ENCODE results near the gene APOL5.

Gene APOL5

GRCh38 chr22:35731321-35731720, 13.6 kb downstream of the APOL5 start:
- TF ChIP-seq GABPA (IDR thresholded peaks at IDR 0.05; ENCODE audit: low read depth) (no peak), REST (IDR thresholded peaks at IDR 0.05; ENCODE audit: insufficient replicate concordance, low read depth) (no peak), CTCF (IDR thresholded peaks at IDR 0.05; ENCODE audit: insufficient read depth, low read length) (no peak), POLR2AphosphoS5 (IDR thresholded peaks at IDR 0.05; ENCODE audit: low read depth) (no peak), SPI1 (IDR thresholded peaks at IDR 0.05; ENCODE audit: borderline replicate concordance, low read depth) (no peak)
- no peak for DNase-seq (ENCODE audit: low read depth in 1 of 2, low spot score in 1 of 2)
- Histone ChIP-seq H3K27ac (replicated peaks) (no peak overlapping the region), H3K4me3 (replicated peaks; ENCODE audit: insufficient read depth, low read length) (no peak overlapping the region), H3K27me3 (ENCODE audit: insufficient read depth, poor library complexity, severe bottlenecking) (peaks cover 3% of the 10 kb centered on the region)

- DNase-seq (ENCODE audit: low read depth in 1 of 2, low spot score in 1 of 2), result no peak
- Histone ChIP-seq H3K4me3 (replicated peaks; ENCODE audit: insufficient read depth, low read length) (no peak overlapping the region), H3K27ac (replicated peaks) (no peak overlapping the region), H3K27me3 (ENCODE audit: insufficient read depth, poor library complexity, severe bottlenecking) (peaks cover 3% of the 10 kb centered on the region)
- TF ChIP-seq REST (IDR thresholded peaks at IDR 0.05; ENCODE audit: insufficient replicate concordance, low read depth) (no peak), GABPA (IDR thresholded peaks at IDR 0.05; ENCODE audit: low read depth) (no peak), SPI1 (IDR thresholded peaks at IDR 0.05; ENCODE audit: borderline replicate concordance, low read depth) (no peak), POLR2AphosphoS5 (IDR thresholded peaks at IDR 0.05; ENCODE audit: low read depth) (no peak), CTCF (IDR thresholded peaks at IDR 0.05; ENCODE audit: insufficient read depth, low read length) (no peak)
These were observed 14.4 kb downstream of the APOL5 start for GRCh38 chr22:35732116-35732515.

- TF ChIP-seq GABPA (IDR thresholded peaks at IDR 0.05; ENCODE audit: low read depth) (no peak), SPI1 (IDR thresholded peaks at IDR 0.05; ENCODE audit: borderline replicate concordance, low read depth) (no peak), POLR2AphosphoS5 (IDR thresholded peaks at IDR 0.05; ENCODE audit: low read depth) (no peak), CTCF (IDR thresholded peaks at IDR 0.05; ENCODE audit: insufficient read depth, low read length) (no peak), REST (IDR thresholded peaks at IDR 0.05; ENCODE audit: insufficient replicate concordance, low read depth) (no peak)
- peaks cover 3% of the 10 kb centered on the region for H3K27me3 ChIP-seq (ENCODE audit: insufficient read depth, poor library complexity, severe bottlenecking)
- H3K4me3 ChIP-seq (replicated peaks; ENCODE audit: insufficient read depth, low read length), result no peak overlapping the region
- no peak overlapping the region for H3K27ac ChIP-seq (replicated peaks)
- no peak for DNase-seq (ENCODE audit: low read depth in 1 of 2, low spot score in 1 of 2)
These were observed 15.4 kb downstream of the APOL5 start for GRCh38 chr22:35733036-35733435.

Measured in HL-60 (cell line).